ENCODE results near the gene CRYL1.

CRYL1 gene

DNA sequence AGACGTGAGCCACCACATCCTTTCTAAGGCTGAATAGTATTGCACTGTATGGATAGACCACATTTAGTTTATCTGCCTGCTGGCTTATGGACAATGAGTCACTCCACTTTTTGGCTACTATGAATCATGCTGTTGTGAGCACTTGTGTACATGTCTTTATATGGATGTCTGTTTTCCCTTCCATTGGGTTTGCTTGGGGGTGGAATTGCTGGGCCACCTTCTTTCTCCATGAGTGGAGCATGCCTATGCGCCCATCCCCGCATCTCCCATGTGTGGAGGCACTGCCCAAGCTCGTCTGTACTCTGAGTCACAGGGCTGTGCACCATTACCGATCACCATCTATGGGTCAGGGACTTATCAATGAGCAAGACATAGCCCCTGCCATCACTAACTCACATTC is 166.3 kb downstream of the CRYL1 start:
- TF ChIP-seq, protein P1, sequence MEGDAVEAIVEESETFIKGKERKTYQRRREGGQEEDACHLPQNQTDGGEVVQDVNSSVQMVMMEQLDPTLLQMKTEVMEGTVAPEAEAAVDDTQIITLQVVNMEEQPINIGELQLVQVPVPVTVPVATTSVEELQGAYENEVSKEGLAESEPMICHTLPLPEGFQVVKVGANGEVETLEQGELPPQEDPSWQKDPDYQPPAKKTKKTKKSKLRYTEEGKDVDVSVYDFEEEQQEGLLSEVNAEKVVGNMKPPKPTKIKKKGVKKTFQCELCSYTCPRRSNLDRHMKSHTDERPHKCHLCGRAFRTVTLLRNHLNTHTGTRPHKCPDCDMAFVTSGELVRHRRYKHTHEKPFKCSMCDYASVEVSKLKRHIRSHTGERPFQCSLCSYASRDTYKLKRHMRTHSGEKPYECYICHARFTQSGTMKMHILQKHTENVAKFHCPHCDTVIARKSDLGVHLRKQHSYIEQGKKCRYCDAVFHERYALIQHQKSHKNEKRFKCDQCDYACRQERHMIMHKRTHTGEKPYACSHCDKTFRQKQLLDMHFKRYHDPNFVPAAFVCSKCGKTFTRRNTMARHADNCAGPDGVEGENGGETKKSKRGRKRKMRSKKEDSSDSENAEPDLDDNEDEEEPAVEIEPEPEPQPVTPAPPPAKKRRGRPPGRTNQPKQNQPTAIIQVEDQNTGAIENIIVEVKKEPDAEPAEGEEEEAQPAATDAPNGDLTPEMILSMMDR (IDR thresholded peaks at IDR 0.05; ENCODE audit: low read depth, low read length), result no peak
- no peak overlapping the region for H3K4me3 ChIP-seq (replicated peaks in 1 of 2; ENCODE audit: low read depth in 2 of 2, low read length in 2 of 2)
- peak; percentile 90 to 98 for DNase-seq (ENCODE audit: low read depth in 2 of 2)

DNA sequence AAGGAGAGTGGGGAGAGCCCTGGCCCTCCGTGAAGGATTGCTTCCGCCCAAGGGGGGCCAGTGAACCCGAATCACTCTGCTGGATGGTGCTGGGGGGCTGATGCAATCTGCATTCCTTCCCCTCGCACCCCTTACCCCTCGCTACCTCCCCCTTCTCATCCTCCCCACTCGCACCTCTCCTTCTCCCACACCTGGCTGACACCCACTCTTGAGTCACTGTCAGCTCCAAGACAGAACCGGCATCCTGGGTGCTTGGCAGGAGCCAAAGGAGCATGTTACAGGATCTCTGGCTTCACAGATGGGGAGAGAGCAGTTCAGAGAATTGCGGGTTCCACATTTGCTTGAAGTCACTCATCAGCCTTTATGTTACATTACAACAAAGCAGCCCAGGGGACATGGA is 167.6 kb downstream of the CRYL1 start:
- H3K4me3 ChIP-seq (replicated peaks in 1 of 2; ENCODE audit: low read depth in 2 of 2, low read length in 2 of 2), result no peak overlapping the region
- TF ChIP-seq, protein P1 (IDR thresholded peaks at IDR 0.05; ENCODE audit: low read depth, low read length), result no peak
- DNase-seq (ENCODE audit: low read depth in 2 of 2), result no peak

DNA sequence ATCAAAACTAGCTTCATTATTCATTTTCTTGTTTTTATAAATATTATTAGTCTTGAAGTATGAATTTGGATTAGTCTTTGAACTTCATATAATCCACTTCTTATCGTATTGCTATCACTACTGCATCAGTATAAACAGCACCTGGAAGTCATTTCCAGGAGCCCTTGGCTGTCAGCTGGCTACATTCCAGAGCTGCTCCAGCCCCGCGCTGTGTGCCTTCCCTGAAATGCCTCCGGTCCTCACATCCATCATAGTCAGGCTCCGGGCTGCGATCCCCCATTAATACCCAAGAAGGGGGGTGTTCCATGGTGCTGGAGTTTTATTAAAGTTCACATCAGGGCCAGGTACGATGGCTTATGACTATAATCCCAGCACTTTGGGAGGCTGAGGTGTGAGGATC is 169.2 kb downstream of the CRYL1 start:
- DNase-seq (ENCODE audit: low read depth in 2 of 2), result no peak
- no peak overlapping the region for H3K4me3 ChIP-seq (replicated peaks in 1 of 2; ENCODE audit: low read depth in 2 of 2, low read length in 2 of 2)
- TF ChIP-seq, protein P1 (IDR thresholded peaks at IDR 0.05; ENCODE audit: low read depth, low read length), result no peak

DNA sequence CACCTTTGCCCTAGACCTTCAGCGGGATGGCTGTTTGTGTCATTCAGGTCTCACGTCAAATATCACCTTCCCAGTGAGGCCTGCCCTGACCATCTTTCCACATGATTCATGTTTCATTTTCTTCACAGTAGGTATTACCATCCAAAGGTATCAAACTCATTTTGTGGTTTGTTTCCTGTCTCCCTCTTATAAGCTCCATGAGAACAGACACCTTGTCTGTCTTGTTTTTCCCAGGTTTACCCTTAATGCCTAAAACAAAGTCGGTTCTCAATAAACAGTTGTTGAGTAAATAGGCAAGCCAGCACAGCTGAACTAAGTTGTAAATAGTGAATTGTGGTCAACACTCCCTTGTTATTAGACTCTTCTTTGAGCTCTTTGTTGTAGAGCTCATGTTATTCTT is 170.9 kb downstream of the CRYL1 start:
- DNase-seq (ENCODE audit: low read depth in 2 of 2), result no peak
- TF ChIP-seq, protein P1 (IDR thresholded peaks at IDR 0.05; ENCODE audit: low read depth, low read length), result no peak

DNA sequence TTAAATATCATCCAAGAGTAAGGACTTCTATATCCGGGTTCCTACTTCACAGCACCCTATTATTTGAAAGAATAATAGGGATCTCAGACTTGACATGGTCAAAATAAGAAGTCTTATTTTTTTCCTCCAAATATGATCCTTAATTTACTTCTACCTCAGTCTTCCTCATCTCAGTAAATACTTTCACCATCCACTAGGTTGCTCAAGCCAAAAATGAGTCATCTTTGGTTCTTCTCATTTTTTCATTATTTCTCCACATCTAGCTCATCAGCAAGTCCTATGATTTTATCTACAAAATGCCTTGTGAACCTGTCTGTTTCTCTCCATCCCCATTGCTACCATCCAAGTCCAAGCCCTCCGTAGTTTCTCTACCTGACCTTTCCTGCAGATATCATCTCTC is 171.7 kb downstream of the CRYL1 start:
- peak; percentile 46 to 70 for DNase-seq (ENCODE audit: low read depth in 2 of 2)
- no peak overlapping the region for H3K4me3 ChIP-seq (replicated peaks in 1 of 2; ENCODE audit: low read depth in 2 of 2, low read length in 2 of 2)
- TF ChIP-seq, protein P1 (IDR thresholded peaks at IDR 0.05; ENCODE audit: low read depth, low read length), result peak; percentile 32

More for the DNA sequence above, 170.9 kb downstream of the CRYL1 start:
- no peak overlapping the region for H3K4me3 ChIP-seq (replicated peaks in 1 of 2; ENCODE audit: low read depth in 2 of 2, low read length in 2 of 2)
